GM12874 (cell line): ENCODE measurements around the gene TEX2.
A peak's percentile ranks its signal among the peaks of the same experiment; 100 is the strongest.

ENCODE experiments used
- CTCF ChIP-seq: IDR thresholded peaks from 2 replicates; pipeline ENCODE4 v1.5.1; 2011; ENCODE audit warnings: low read depth, mild to moderate bottlenecking, control low read depth, low read length, moderate library complexity; ENCODE audit not compliant: insufficient read depth

TEX2 gene

GRCh38 chr17:64145751-64146417 lies 117.2 kb downstream of the TEX2 start:
- TF ChIP-seq CTCF = no peak

- no peak for TF ChIP-seq CTCF
These were observed 117.7 kb downstream of the TEX2 start for GRCh38 chr17:64145375-64145750.

GRCh38 chr17:64139542-64139941 lies 123.5 kb downstream of the TEX2 start:
- TF ChIP-seq CTCF = no peak

GRCh38 chr17:64138441-64138840 lies 124.6 kb downstream of the TEX2 start:
- TF ChIP-seq CTCF = no peak

GRCh38 chr17:64135000-64135399 lies 128.1 kb downstream of the TEX2 start:
- no peak for TF ChIP-seq CTCF

- TF ChIP-seq CTCF = no peak
These were observed 128.7 kb downstream of the TEX2 start for GRCh38 chr17:64134216-64134970.

GRCh38 chr17:64133546-64134215 lies 129.4 kb downstream of the TEX2 start:
- TF ChIP-seq CTCF = peak; percentile 38
